ENCODE measurements around the gene IQSEC3. TPM values are rescaled to one million over a fixed set of nuclear protein-coding genes. Genes with fewer than 3 reads are reported as not detected.

IQSEC3 gene
- total and polyA plus RNA-seq, 7 experiments from 2014 or later: 0.36 to 5.5 (median 1.7) TPM; not detected in 1

DNA sequence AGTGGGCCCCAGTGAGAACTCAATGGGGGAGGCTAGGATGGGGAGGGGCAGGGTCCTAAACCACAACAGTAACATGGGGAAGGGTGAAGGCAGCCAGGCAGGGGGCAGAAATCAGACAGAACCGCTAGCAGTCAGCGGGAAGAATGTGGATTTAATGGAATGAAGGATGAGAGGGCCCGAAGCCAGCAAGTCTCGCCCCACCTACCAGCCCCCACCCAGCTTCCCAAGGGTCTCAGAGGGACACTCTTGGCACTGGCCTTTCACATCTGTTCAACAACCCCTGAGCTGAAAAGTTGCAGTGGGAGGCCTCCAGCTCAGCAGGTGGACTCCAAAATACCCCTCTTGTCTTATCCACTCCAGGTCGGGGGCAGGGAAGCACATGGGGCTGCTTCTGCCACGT is 153.9 kb downstream of the IQSEC3 start:
- H3K9me3 ChIP-seq (ENCODE audit: control insufficient read depth in 2 of 3, low read length in 3 of 3): no peaks in the 10 kb centered on the region
- H3K27me3 ChIP-seq (ENCODE audit: control insufficient read depth in 2 of 2, insufficient read depth in 2 of 2, low read length in 2 of 2): no peaks in the 10 kb centered on the region
- Mint-ChIP-seq H3K9me3 (peaks cover 0 to 2% (median 0%) of the 10 kb centered on the region in 11 donors), H3K4me1 (peaks cover 0 to 4% (median 0%) of the 10 kb centered on the region in 7 donors), H3K4me3 (no peak overlapping the region), H3K27ac (no peak overlapping the region), H3K36me3 (no peaks in the 10 kb centered on the region), H3K27me3 (peaks cover 0 to 6% (median 0%) of the 10 kb centered on the region in 5 donors)
- ChIA-PET POLR2A (no interaction called here), CTCF (interaction anchor here (0.6 kb wide), 1 partner anchor 1123 kb away, joined by 3 read pairs; no protein-coding TSS in a partner anchor)
- H3K36me3 ChIP-seq (ENCODE audit: control insufficient read depth in 2 of 3, insufficient read depth in 3 of 3, low read length in 3 of 3): no peaks in the 10 kb centered on the region
- DNase-seq (no peak), ATAC-seq (no peak)
- H3K27ac ChIP-seq (ENCODE audit: low read depth, low read length): no peak overlapping the region
- H3K4me3 ChIP-seq (ENCODE audit: low read length): no peak overlapping the region
- H3K4me1 ChIP-seq (ENCODE audit: control insufficient read depth in 2 of 2, insufficient read depth in 2 of 2, low read length in 2 of 2): no peaks in the 10 kb centered on the region
- intact Hi-C loops (cut with micrococcal nuclease): no loop called here

DNA sequence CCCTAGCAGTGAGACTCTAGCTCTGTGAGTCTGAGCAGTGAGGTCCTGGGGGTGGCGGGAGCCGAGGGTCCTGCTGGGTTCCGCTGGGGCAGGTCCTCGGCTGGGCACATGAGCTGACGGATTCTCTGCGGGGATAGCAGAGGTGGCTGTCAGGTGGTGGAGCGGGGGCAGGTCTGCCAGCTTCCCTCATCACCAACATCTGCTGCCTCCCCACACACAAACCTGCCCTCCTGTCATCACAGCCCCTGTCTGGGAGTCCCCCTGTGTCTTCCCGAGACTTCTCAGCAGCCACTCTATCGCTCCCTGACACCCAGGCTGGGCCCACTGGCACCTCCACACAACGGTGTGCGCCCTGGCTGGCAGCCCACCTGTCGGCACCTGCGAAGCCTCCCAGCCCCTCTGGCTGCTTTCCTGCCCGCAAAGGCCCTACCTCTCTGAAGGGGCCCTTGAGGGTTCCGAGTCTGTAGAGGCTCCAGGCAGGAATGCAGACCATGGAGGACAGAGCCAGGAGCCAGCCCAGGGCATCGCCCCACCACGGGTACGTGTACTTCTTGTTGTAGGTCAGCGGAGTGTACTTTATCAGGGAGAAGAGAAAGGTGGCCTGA is 154.5 kb downstream of the IQSEC3 start:
- H3K36me3 Mint-ChIP-seq: no peaks in the 10 kb centered on the region
- CTCF ChIA-PET: interaction anchor here (0.6 kb wide), 1 partner anchor 1122 kb away, joined by 3 read pairs; no protein-coding TSS in a partner anchor
- peaks cover 0 to 4% (median 0%) of the 10 kb centered on the region in 7 donors for H3K4me1 Mint-ChIP-seq
- H3K9me3 Mint-ChIP-seq: peaks cover 0 to 2% (median 0%) of the 10 kb centered on the region in 11 donors
- Histone ChIP-seq H3K27ac (ENCODE audit: low read depth, low read length) (no peak overlapping the region), H3K9me3 (ENCODE audit: control insufficient read depth in 2 of 3, low read length in 3 of 3) (no peaks in the 10 kb centered on the region), H3K4me1 (ENCODE audit: control insufficient read depth in 2 of 2, insufficient read depth in 2 of 2, low read length in 2 of 2) (no peaks in the 10 kb centered on the region), H3K4me3 (ENCODE audit: low read length) (no peak overlapping the region), H3K36me3 (ENCODE audit: control insufficient read depth in 2 of 3, insufficient read depth in 3 of 3, low read length in 3 of 3) (no peaks in the 10 kb centered on the region), H3K27me3 (ENCODE audit: control insufficient read depth in 2 of 2, insufficient read depth in 2 of 2, low read length in 2 of 2) (no peaks in the 10 kb centered on the region)
- H3K27ac Mint-ChIP-seq: no peak overlapping the region
- intact Hi-C loops (cut with micrococcal nuclease): no loop called here
- POLR2A ChIA-PET: no interaction called here
- DNase-seq (no peak), ATAC-seq (no peak)
- no peak overlapping the region for H3K4me3 Mint-ChIP-seq
- H3K27me3 Mint-ChIP-seq: peaks cover 0 to 6% (median 0%) of the 10 kb centered on the region in 5 donors

DNA sequence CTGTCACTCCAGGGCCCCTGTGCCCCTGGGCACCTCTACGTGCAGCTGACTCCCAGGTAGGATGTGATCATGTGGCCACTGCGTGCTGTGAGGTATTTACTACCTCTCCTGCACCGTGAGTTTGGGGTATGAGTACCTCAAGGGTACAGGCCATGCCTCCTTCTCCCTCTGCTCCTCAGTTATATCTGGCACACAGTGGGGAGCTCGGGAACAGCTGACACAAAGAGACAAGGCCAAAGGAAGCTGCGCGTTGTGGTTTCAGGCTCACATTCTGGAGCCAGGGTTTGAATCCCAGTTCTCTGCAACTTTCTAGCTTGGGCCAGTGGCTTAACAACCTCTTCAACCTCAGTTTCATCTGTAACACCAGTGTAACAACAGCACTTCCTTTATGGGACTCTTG is 155.2 kb downstream of the IQSEC3 start:
- intact Hi-C loops (cut with micrococcal nuclease): no loop called here
- Mint-ChIP-seq H3K36me3 (no peaks in the 10 kb centered on the region), H3K4me3 (no peak overlapping the region), H3K9me3 (peaks cover 0 to 2% (median 0%) of the 10 kb centered on the region in 11 donors), H3K4me1 (peaks cover 0 to 4% (median 0%) of the 10 kb centered on the region in 7 donors), H3K27ac (no peak overlapping the region), H3K27me3 (peaks cover 0 to 6% (median 0%) of the 10 kb centered on the region in 5 donors)
- Histone ChIP-seq H3K9me3 (ENCODE audit: control insufficient read depth in 2 of 3, low read length in 3 of 3) (no peaks in the 10 kb centered on the region), H3K36me3 (ENCODE audit: control insufficient read depth in 2 of 3, insufficient read depth in 3 of 3, low read length in 3 of 3) (no peaks in the 10 kb centered on the region), H3K27ac (ENCODE audit: low read depth, low read length) (no peak overlapping the region), H3K27me3 (ENCODE audit: control insufficient read depth in 2 of 2, insufficient read depth in 2 of 2, low read length in 2 of 2) (no peaks in the 10 kb centered on the region), H3K4me1 (ENCODE audit: control insufficient read depth in 2 of 2, insufficient read depth in 2 of 2, low read length in 2 of 2) (no peaks in the 10 kb centered on the region), H3K4me3 (ENCODE audit: low read length) (no peak overlapping the region)
- ChIA-PET POLR2A (no interaction called here), CTCF (no interaction called here)
- DNase-seq (no peak), ATAC-seq (no peak)

DNA sequence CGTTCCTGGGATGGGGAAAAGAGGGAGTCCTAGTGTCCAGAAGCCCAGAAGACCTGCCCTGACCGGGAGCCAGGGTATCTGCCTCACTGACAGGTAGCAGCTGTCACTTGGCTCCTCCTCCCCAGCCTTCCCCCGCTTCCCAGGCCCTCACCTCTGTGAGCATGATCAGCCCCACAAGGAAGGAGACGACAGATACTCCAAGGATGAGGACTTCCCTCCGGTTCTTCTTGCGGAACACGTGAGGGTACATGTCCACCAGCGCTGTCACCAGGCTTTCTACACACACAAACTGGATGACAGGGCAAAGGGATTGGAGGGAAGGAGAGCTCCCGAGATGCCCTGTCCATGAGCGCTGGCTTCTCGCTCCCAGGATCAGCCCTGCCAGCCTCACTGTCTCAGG is 157.3 kb downstream of the IQSEC3 start:
- Histone ChIP-seq H3K4me1 (ENCODE audit: control insufficient read depth in 2 of 2, insufficient read depth in 2 of 2, low read length in 2 of 2) (no peaks in the 10 kb centered on the region), H3K27ac (ENCODE audit: low read depth, low read length) (no peak overlapping the region), H3K36me3 (ENCODE audit: control insufficient read depth in 2 of 3, insufficient read depth in 3 of 3, low read length in 3 of 3) (no peaks in the 10 kb centered on the region), H3K27me3 (ENCODE audit: control insufficient read depth in 2 of 2, insufficient read depth in 2 of 2, low read length in 2 of 2) (no peaks in the 10 kb centered on the region), H3K4me3 (ENCODE audit: low read length) (no peak overlapping the region), H3K9me3 (ENCODE audit: control insufficient read depth in 2 of 3, low read length in 3 of 3) (no peaks in the 10 kb centered on the region)
- no peak overlapping the region for H3K27ac Mint-ChIP-seq
- H3K27me3 Mint-ChIP-seq: peaks cover 0 to 5% (median 0%) of the 10 kb centered on the region in 5 donors
- peaks cover 0 to 4% (median 0%) of the 10 kb centered on the region in 7 donors for H3K4me1 Mint-ChIP-seq
- CTCF ChIA-PET: no interaction called here
- POLR2A ChIA-PET: interaction anchor here (0.6 kb wide), 1 partner anchor 750 kb away, joined by 3 read pairs; no protein-coding TSS in a partner anchor
- no peaks in the 10 kb centered on the region for H3K36me3 Mint-ChIP-seq
- intact Hi-C loops (cut with micrococcal nuclease): no loop called here
- no peaks in the 10 kb centered on the region for H3K9me3 Mint-ChIP-seq
- H3K4me3 Mint-ChIP-seq: no peak overlapping the region
- DNase-seq (no peak), ATAC-seq (no peak)

DNA sequence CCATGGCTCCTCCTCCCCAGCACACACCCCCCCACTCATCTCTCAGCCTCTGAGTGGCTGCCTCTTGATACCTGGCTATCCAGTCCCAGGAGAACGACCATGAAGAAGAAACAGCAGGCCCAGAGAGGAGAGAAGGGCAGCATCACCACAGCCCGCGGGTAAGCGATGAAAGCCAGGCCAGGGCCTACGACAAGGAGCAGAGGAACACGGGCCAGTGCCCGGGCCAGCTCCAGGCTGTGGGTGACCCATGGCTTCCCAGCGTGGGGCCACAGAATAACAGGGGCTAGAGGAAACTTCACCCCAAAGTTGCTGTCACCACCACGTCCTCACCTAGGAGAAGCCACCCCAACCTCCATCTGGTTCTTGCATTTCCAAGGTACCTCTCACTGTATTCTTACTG is 157.8 kb downstream of the IQSEC3 start:
- peaks cover 0 to 6% (median 0%) of the 10 kb centered on the region in 5 donors for H3K27me3 Mint-ChIP-seq
- Histone ChIP-seq H3K36me3 (ENCODE audit: control insufficient read depth in 2 of 3, insufficient read depth in 3 of 3, low read length in 3 of 3) (no peaks in the 10 kb centered on the region), H3K9me3 (ENCODE audit: control insufficient read depth in 2 of 3, low read length in 3 of 3) (no peaks in the 10 kb centered on the region), H3K4me1 (ENCODE audit: control insufficient read depth in 2 of 2, insufficient read depth in 2 of 2, low read length in 2 of 2) (no peaks in the 10 kb centered on the region), H3K4me3 (ENCODE audit: low read length) (no peak overlapping the region), H3K27ac (ENCODE audit: low read depth, low read length) (no peak overlapping the region), H3K27me3 (ENCODE audit: control insufficient read depth in 2 of 2, insufficient read depth in 2 of 2, low read length in 2 of 2) (no peaks in the 10 kb centered on the region)
- no peak overlapping the region for H3K4me3 Mint-ChIP-seq
- no peaks in the 10 kb centered on the region for H3K9me3 Mint-ChIP-seq
- DNase-seq (no peak), ATAC-seq (no peak)
- peaks cover 0 to 4% (median 0%) of the 10 kb centered on the region in 7 donors for H3K4me1 Mint-ChIP-seq
- CTCF ChIA-PET: no interaction called here
- no peak overlapping the region for H3K27ac Mint-ChIP-seq
- POLR2A ChIA-PET: no interaction called here
- intact Hi-C loops (cut with micrococcal nuclease): no loop called here
- no peaks in the 10 kb centered on the region for H3K36me3 Mint-ChIP-seq

DNA sequence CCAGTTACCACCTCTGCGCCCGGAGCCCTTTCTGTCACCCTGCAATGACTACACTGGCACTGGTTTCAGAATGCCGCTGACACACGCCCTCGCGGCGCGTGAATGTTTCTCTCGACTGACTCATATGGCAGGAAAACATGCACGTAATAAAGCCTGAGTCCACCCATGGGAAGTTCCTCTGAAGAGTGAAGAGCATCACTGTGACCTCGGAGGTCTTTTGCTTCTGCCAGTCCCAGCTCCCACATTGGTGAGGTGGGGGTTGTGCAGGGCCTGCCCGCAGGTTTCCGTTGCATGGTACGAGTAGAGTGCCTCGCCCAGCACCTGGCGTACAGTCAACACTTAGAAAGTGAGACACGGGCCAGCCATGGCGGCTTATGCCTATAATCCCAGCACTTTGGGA is 158.4 kb downstream of the IQSEC3 start:
- ChIA-PET POLR2A (no interaction called here), CTCF (no interaction called here)
- H3K9me3 ChIP-seq (ENCODE audit: control insufficient read depth in 2 of 3, low read length in 3 of 3): no peaks in the 10 kb centered on the region
- H3K27ac ChIP-seq (ENCODE audit: low read depth, low read length): no peak overlapping the region
- no peaks in the 10 kb centered on the region for H3K36me3 ChIP-seq (ENCODE audit: control insufficient read depth in 2 of 3, insufficient read depth in 3 of 3, low read length in 3 of 3)
- Mint-ChIP-seq H3K4me1 (peaks cover 0 to 2% (median 0%) of the 10 kb centered on the region in 7 donors), H3K4me3 (no peak overlapping the region), H3K36me3 (no peaks in the 10 kb centered on the region), H3K9me3 (no peaks in the 10 kb centered on the region), H3K27me3 (peaks cover 0 to 6% (median 3%) of the 10 kb centered on the region in 5 donors), H3K27ac (no peak overlapping the region)
- no peaks in the 10 kb centered on the region for H3K4me1 ChIP-seq (ENCODE audit: control insufficient read depth in 2 of 2, insufficient read depth in 2 of 2, low read length in 2 of 2)
- no peak for DNase-seq
- intact Hi-C loops (cut with micrococcal nuclease): no loop called here
- H3K27me3 ChIP-seq (ENCODE audit: control insufficient read depth in 2 of 2, insufficient read depth in 2 of 2, low read length in 2 of 2): no peaks in the 10 kb centered on the region
- H3K4me3 ChIP-seq (ENCODE audit: low read length): no peak overlapping the region
- ATAC-seq: no peak

DNA sequence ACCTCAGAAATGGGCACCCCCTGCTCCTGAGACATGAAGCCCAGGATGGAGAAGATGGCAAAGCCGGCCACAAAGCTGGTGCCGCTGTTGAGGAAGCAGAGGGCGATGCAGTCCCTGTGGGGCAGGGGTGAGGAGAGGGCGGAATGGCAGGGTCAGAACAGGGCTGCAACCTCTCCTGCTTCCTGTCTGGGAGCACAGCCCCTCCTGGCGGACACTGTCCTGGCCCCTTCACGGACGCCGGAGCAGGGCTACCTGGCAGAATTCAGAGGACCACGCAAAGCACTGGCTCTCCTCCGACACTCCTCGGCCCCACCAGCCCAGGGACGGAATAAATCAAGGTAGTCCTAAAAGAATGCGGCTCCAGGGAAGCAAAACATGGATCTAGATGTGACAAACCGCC is 159.8 kb downstream of the IQSEC3 start:
- intact Hi-C loops (cut with micrococcal nuclease): no loop called here
- H3K27me3 ChIP-seq (ENCODE audit: control insufficient read depth in 2 of 2, insufficient read depth in 2 of 2, low read length in 2 of 2): no peaks in the 10 kb centered on the region
- no peak overlapping the region for H3K4me3 ChIP-seq (ENCODE audit: low read length)
- ChIA-PET POLR2A (no interaction called here), CTCF (no interaction called here)
- no peak overlapping the region for H3K27ac ChIP-seq (ENCODE audit: low read depth, low read length)
- ATAC-seq (no peak), DNase-seq (no peak)
- peaks cover 0 to 6% (median 4%) of the 10 kb centered on the region in 5 donors for H3K27me3 Mint-ChIP-seq
- no peaks in the 10 kb centered on the region for H3K9me3 Mint-ChIP-seq
- H3K4me1 ChIP-seq (ENCODE audit: control insufficient read depth in 2 of 2, insufficient read depth in 2 of 2, low read length in 2 of 2): no peaks in the 10 kb centered on the region
- no peaks in the 10 kb centered on the region for H3K9me3 ChIP-seq (ENCODE audit: control insufficient read depth in 2 of 3, low read length in 3 of 3)
- H3K36me3 Mint-ChIP-seq: no peaks in the 10 kb centered on the region
- peaks cover 0 to 2% (median 0%) of the 10 kb centered on the region in 7 donors for H3K4me1 Mint-ChIP-seq
- H3K4me3 Mint-ChIP-seq: no peak overlapping the region
- H3K27ac Mint-ChIP-seq: no peak overlapping the region
- no peaks in the 10 kb centered on the region for H3K36me3 ChIP-seq (ENCODE audit: control insufficient read depth in 2 of 3, insufficient read depth in 3 of 3, low read length in 3 of 3)

All from naive thymus-derived CD4-positive, alpha-beta T cell (primary cell).